Fibroblast of lung (primary cell): ENCODE results near the gene RASSF10. TPM values are rescaled to one million over a fixed set of nuclear protein-coding genes. Genes with fewer than 3 reads are reported as not detected.

Source experiments
- DNase-seq, 2 donors: peaks; one replicate each; pipeline versions ENCODE4 v3.0.0 to v3.0.0-alpha.2; 2010; ENCODE audit warnings: low read depth in 2 of 2
- H2AFZ ChIP-seq: 2 replicates; pipeline ENCODE4 v1.5.1; 2012; ENCODE audit warnings: low read length, control low read depth, inconsistent platforms
- H3K27ac ChIP-seq: 2 replicates; pipeline ENCODE4 v1.5.1; 2011; ENCODE audit warnings: low read length, control low read depth; ENCODE audit not compliant: insufficient read depth
- H3K27me3 ChIP-seq: 2 replicates; pipeline ENCODE4 v1.5.1; 2011; ENCODE audit warnings: mild to moderate bottlenecking, low read length; ENCODE audit not compliant: control insufficient read depth, insufficient read depth
- H3K36me3 ChIP-seq: 2 replicates; pipeline ENCODE4 v1.5.1; 2011; ENCODE audit warnings: low read length; ENCODE audit not compliant: control insufficient read depth, insufficient read depth
- H3K4me1 ChIP-seq: 2 replicates; pipeline ENCODE4 v1.5.1; 2011; ENCODE audit warnings: low read length; ENCODE audit not compliant: control insufficient read depth, insufficient read depth; ENCODE audit errors: extremely low read depth
- H3K4me2 ChIP-seq: 2 replicates; pipeline ENCODE4 v1.5.1; 2011; ENCODE audit warnings: low read length, control low read depth; ENCODE audit not compliant: insufficient read depth; ENCODE audit errors: extremely low read depth
- H3K4me3 ChIP-seq, 4 experiments: fragments of 200-600 bp in 1 of 4; sonication (generic) in 1 of 4; replicated peaks in 1 of 4; 2 replicates each; pipeline ENCODE4 v1.5.1; 2011 to 2016; ENCODE audit warnings: low read length in 4 of 4, low read depth in 3 of 4, mild to moderate bottlenecking in 3 of 4, control low read depth in 2 of 4, inconsistent platforms in 1 of 4, mixed read lengths in 1 of 4; ENCODE audit not compliant: insufficient read depth in 1 of 4; ENCODE audit errors: control extremely low read depth in 1 of 4
- H3K79me2 ChIP-seq: 2 replicates; pipeline ENCODE4 v1.5.1; 2012; ENCODE audit warnings: mild to moderate bottlenecking, low read length, inconsistent platforms; ENCODE audit not compliant: control insufficient read depth, insufficient read depth
- H3K9ac ChIP-seq: 2 replicates; pipeline ENCODE4 v1.5.1; 2011; ENCODE audit warnings: mild to moderate bottlenecking, low read length, control low read depth; ENCODE audit not compliant: insufficient read depth
- H3K9me3 ChIP-seq: 2 replicates; pipeline ENCODE4 v1.5.1; 2012; ENCODE audit warnings: low read depth, low read length; ENCODE audit not compliant: control insufficient read depth, insufficient read depth
- H4K20me1 ChIP-seq: 2 replicates; pipeline ENCODE4 v1.5.1; 2011; ENCODE audit warnings: low read length; ENCODE audit not compliant: control insufficient read depth, insufficient read depth; ENCODE audit errors: extremely low read depth
- EZH2 ChIP-seq: IDR thresholded peaks from 2 replicates; pipeline ENCODE4 v1.5.1; 2012; ENCODE audit warnings: low read length, control low read depth, mild to moderate bottlenecking; ENCODE audit errors: missing control alignments
- polyA plus RNA-seq, 2 donors: library from polyadenylated mRNA; depleted of rRNA in 1 of 2; stranded (reverse) in 1 of 2; unstranded in 1 of 2; fragments of >200 nt; gene quantifications; 2 replicates each; pipeline ENCODE4 v1.2.1, GENCODE V29; 2011 to 2012; ENCODE audit warnings: missing spikeins in 1 of 2
- total RNA-seq: library from RNA; depleted of rRNA; stranded (reverse); fragments of >200 nt; gene quantifications from 2 replicates; pipeline ENCODE4 v1.2.1, GENCODE V29; 2014
- TF ChIP-seq, protein P1 (sequence below), 2 donors: IDR thresholded peaks in 1 of 2; conservative IDR thresholded peaks in 1 of 2; 1 replicate in 1 of 2; 2 replicates in 1 of 2; pipeline ENCODE4 v1.5.1; 2011 to 2012; ENCODE audit warnings: low read length in 2 of 2, control low read depth in 1 of 2, inconsistent platforms in 1 of 2, low read depth in 1 of 2, mild to moderate bottlenecking in 1 of 2

Gene RASSF10
- total and polyA plus RNA-seq, 2 donors (not counting 1 experiment from before 2014, with no cell fraction given), result not detected

DNA sequence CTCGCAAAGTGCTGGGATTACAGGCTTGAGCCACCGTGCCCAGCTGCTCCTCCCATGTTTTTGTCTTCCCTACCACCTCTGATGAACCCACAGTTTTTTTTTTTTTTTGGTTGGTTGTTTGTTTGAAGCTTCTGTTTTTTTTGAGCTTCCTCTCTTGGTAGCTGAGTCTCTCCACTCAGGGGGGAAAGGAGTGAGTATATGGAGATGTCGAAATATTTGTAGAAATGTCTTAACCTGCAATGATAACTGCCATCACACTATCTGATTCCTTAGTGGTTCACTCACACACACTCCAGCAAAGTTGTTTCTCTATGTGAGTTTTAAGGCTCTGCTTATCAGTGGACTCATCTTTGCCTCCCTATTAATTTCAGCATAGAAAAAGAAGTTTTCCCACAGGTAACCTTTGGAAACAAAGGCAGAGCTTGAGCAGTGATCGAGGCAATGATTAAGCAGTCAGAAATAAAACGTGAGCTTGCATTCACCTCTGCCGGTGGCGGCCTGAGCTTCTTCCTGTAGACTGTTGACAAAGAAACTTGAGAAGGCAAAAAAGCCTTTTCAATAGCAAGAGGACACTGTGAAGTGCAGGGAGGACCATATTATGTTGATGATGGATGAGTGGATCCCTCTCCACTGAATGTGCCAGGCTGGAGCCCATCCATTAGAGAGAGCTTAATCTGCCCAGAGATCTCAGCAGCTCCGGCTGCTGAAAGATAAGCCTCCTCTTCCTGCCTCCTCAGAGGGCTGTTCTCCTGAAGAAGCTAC, 29.0 kb upstream of the RASSF10 start:
- peaks cover 28% of the 10 kb centered on the region for H3K27me3 ChIP-seq
- no peak overlapping the region for H3K4me2 ChIP-seq
- DNase-seq, result no peak
- H3K9ac ChIP-seq, result no peak overlapping the region
- H2AFZ ChIP-seq, result no peak overlapping the region
- H3K36me3 ChIP-seq, result no peaks in the 10 kb centered on the region
- no peak overlapping the region for H3K4me3 ChIP-seq
- no peaks in the 10 kb centered on the region for H3K4me1 ChIP-seq
- H3K79me2 ChIP-seq, result no peaks in the 10 kb centered on the region
- H3K9me3 ChIP-seq, result no peaks in the 10 kb centered on the region
- no peak overlapping the region for H3K27ac ChIP-seq
- no peaks in the 10 kb centered on the region for H4K20me1 ChIP-seq
- TF ChIP-seq EZH2, result no peak
- TF ChIP-seq, protein P1, sequence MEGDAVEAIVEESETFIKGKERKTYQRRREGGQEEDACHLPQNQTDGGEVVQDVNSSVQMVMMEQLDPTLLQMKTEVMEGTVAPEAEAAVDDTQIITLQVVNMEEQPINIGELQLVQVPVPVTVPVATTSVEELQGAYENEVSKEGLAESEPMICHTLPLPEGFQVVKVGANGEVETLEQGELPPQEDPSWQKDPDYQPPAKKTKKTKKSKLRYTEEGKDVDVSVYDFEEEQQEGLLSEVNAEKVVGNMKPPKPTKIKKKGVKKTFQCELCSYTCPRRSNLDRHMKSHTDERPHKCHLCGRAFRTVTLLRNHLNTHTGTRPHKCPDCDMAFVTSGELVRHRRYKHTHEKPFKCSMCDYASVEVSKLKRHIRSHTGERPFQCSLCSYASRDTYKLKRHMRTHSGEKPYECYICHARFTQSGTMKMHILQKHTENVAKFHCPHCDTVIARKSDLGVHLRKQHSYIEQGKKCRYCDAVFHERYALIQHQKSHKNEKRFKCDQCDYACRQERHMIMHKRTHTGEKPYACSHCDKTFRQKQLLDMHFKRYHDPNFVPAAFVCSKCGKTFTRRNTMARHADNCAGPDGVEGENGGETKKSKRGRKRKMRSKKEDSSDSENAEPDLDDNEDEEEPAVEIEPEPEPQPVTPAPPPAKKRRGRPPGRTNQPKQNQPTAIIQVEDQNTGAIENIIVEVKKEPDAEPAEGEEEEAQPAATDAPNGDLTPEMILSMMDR (conservative IDR thresholded peaks at IDR 0.05 in 1 of 2, IDR thresholded peaks at IDR 0.05 in 1 of 2; ENCODE audit: low read depth in 1 of 2, low read length in 2 of 2), result no peak

DNA sequence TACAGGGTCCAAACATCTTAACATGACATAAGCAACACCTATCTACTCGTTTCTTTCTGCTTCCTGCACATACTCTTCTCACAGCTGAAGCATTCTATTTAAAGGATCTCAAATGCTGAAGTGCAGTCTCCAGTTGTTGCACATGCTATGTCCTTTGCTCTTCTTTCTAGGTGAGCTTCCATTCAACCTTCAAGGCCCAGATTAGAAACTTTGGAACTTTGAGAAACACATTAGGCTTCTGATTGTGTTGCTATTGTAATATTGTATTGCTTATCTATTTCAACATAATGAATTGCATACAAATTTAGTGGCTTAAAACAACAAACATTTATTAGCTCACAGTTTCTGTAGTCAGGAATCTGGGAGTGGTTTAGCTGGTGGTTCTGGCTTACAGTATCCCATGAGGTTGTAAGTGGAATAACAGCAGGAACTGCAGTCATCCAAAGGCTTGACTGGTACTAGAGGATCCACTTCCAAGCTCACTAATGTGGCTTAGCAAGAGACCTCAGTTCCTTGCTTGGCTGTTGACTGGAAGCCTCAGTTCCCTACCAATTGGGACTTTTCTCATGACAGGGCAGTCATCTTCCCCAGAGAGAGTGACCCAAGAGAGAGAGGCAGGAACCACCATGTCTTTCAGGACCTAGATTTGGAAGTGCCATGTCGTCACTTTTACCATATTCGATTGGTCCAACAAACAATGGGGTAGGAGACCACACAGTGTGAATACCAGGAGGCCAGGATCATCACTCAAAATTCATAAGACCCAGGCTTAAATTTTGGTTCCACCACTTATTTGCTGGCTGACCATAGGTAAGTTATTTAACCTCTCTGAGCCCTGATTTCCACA, 27.2 kb upstream of the RASSF10 start:
- peak; percentile 12 to 13 for DNase-seq
- Histone ChIP-seq H3K36me3 (no peaks in the 10 kb centered on the region), H3K9ac (no peak overlapping the region), H3K4me2 (no peak overlapping the region), H2AFZ (no peak overlapping the region), H3K79me2 (no peaks in the 10 kb centered on the region), H3K4me3 (no peak overlapping the region), H3K4me1 (no peaks in the 10 kb centered on the region), H3K27ac (no peak overlapping the region), H4K20me1 (no peaks in the 10 kb centered on the region), H3K27me3 (peaks cover 32% of the 10 kb centered on the region), H3K9me3 (no peaks in the 10 kb centered on the region)
- TF ChIP-seq, protein P1 (conservative IDR thresholded peaks at IDR 0.05 in 1 of 2, IDR thresholded peaks at IDR 0.05 in 1 of 2; ENCODE audit: low read depth in 1 of 2, low read length in 2 of 2), result peak in 1 of 2 donors; percentile 5
- TF ChIP-seq EZH2, result no peak

DNA sequence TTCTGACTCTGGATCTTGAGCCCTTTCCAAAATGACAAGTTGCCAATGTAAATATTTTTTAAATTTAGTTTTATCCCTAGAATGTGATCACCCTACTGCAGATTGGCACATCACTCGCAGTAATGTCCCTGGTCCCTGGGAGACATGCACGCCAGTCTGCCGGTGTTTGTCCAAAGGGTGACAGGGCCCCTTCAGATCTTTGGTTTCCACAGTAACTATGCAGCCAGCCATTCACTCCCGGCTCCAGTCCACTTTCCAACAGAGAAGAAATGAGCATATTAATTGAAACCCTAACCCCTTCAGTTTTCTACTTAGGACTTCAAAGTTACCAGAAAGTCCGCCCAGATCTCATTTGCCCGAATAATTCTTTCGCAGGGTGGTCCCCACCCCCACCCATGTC, 25.8 kb upstream of the RASSF10 start:
- no peak for TF ChIP-seq EZH2
- TF ChIP-seq, protein P1 (conservative IDR thresholded peaks at IDR 0.05 in 1 of 2, IDR thresholded peaks at IDR 0.05 in 1 of 2; ENCODE audit: low read depth in 1 of 2, low read length in 2 of 2), result no peak
- H3K9ac ChIP-seq, result no peak overlapping the region
- no peaks in the 10 kb centered on the region for H4K20me1 ChIP-seq
- no peaks in the 10 kb centered on the region for H3K4me1 ChIP-seq
- no peaks in the 10 kb centered on the region for H3K9me3 ChIP-seq
- H2AFZ ChIP-seq, result no peak overlapping the region
- DNase-seq, result no peak
- no peak overlapping the region for H3K27ac ChIP-seq
- peaks cover 30% of the 10 kb centered on the region for H3K27me3 ChIP-seq
- H3K79me2 ChIP-seq, result no peaks in the 10 kb centered on the region
- no peaks in the 10 kb centered on the region for H3K36me3 ChIP-seq
- no peak overlapping the region for H3K4me2 ChIP-seq
- no peak overlapping the region for H3K4me3 ChIP-seq
